OCI-M2 (cell line): Measurements from ENCODE around the gene LRRC7.
"Not testable (repeated sequence)": the region's sequence is repeated elsewhere in the genome, so short reads cannot be mapped to it uniquely, and the experiment has no call there.

Source experiments
- DNase-seq: peaks from one replicate; lab custom pipeline; 2025; ENCODE audit not compliant: unreplicated experiment; lab: John Stamatoyannopoulos, UW

Gene LRRC7

DNA sequence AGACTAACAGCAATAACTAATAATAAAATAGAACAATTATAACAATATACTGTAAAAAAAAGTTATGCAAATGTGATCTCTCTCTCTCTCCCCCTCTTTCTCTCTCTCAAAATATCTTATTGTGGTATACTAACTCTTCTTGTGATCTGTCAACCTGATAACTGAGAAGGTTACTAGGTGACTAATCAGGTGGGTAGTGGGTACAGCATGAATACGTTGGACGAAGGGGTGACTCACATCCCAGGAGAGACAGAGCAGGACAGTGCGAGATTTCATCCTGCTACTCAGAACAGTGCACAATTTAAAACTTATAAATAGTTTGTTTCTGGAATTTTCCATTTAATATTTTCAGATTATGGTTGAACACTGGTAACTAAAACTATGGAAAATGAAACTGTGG is 380.1 kb downstream of the LRRC7 start:
- no peak for DNase-seq

DNA sequence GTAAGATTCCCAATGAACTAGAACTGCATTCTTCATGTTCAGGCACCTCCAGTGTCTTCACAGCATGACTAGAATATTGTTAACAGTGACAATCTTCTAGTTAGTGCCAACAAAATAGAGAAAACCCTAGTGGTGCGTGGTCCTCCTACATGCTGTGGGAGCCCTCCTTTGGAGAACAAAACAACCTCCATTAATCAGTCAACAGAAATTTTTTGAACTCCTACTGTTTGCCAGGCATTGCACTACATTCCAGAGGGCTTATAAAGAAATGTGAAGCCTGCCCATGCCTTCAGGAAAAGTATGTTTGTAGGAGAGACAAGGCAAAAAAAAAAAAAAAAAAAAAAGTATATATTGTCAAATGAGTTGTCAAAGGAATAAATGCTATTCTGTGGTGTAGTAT is 385.0 kb downstream of the LRRC7 start:
- no peak for DNase-seq

DNA sequence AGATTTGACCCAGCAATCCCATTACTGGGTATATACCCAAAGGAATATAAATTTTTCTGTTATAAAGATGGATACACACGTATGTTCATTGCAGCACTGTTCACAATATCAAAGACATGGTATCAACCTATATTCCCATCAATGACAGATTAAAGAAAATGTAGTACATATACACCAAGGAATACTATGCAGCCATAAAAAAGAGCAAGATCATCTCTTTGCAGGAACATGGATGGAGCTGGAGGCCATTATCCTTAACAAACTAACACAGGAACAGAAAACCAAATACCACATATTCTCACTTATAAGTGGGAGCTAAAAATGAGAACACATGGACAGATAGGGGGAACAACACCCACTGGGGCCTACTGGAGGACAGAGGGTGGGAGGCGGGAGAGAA is 394.7 kb downstream of the LRRC7 start:
- not testable (repeated sequence) for DNase-seq

DNA sequence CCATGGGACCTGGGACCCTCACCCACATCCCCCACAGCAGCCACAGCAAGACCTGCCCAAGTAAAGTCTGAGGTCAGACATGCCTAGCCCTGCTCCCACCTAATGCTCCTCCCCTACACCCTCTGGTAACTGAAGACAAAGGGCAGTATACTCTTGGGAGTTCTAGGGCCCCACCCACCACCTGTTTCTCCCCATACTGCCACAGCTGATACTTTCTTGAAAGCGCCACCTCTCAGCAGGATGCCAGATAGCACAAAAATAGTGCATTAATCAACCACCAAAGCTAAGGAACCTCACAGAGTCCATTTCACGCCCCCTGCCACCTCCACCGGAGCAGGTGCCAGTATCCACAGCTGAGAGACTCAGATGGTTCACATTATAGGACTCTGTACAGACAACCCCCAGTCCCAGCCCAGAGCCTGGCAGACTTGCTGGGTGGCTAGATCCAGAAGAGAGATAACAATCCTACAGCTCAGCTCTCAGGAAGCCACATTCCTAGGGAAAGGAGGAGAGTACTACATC is 399.6 kb downstream of the LRRC7 start:
- no peak for DNase-seq

DNA sequence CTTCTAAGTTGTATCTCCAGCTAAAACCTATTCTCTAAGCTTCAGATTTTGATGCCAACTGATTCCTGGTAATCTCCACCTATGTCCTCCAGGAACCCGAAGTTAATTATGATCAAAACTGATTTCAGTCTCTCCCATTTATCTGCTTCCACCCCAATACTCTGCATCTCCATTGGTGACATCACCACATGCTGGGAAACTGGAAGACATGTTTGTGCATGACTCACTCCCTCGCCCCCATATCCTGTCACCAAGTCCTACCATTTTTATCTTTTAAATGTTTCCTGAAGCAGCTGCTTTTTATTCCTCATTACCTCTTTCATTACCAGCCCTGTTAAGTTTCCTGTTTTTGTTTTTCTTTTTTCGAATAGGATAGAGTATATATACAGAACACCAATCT is 409.2 kb downstream of the LRRC7 start:
- no peak for DNase-seq

DNA sequence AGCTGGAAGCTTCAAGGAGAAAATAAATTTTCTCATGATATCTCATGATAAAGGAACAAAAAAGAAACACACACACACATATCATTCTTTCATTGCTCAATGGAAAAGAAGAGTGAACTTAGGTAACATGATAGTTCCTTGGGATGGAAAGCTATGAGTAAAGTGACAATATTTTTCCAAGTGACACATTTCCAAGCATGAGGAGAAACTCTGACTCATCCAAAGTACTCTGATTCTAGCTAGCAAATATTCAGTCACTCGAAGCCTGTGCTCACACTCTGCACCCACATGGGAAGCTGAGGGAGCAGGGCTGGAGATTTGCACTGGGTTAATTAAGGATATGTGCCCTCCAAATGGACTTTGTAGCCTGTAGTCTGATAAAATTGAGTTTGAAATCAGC is 415.3 kb downstream of the LRRC7 start:
- no peak for DNase-seq

DNA sequence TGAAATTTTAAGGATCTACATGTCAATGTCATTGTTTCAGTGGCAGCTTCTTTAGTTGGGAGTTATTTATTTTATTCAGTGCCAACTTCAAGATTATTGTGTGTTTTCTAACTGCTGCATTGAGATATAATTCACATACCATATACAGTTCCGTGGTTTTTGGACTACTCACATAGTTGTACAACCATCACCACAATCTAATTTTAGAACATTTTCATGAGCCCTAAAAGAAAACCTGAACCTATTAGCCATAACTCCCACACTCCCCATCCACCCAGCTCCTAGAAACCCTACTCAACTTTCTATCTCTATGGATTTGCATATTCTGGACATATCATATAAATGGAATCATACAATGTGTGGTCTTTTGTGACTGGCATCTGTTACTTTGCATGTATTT is 417.7 kb downstream of the LRRC7 start:
- DNase-seq = no peak

DNA sequence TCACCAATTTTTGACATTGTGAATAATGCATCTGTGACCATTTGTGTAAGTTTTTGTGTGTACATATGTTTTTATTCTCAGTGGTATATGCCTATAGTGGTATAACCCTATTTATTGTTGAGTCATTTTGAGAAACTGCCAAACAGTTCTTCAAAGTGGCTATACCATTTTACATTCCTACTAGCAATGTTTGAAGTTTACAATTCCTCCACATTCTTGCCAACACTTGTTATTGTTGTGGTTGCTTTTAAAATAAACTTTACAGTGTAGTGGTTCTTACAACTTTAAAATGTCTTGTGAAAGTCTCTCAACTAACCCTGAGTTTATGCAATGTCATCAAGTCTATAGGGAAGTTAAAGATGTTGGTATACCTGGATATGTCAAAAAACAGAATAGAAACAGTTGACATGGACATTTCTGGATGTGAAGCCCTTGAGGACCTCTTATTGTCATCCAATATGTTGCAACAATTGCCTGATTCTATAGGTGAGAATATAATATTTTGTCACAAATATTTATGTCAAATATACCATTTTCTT is 418.2 kb downstream of the LRRC7 start:
- DNase-seq = no peak

DNA sequence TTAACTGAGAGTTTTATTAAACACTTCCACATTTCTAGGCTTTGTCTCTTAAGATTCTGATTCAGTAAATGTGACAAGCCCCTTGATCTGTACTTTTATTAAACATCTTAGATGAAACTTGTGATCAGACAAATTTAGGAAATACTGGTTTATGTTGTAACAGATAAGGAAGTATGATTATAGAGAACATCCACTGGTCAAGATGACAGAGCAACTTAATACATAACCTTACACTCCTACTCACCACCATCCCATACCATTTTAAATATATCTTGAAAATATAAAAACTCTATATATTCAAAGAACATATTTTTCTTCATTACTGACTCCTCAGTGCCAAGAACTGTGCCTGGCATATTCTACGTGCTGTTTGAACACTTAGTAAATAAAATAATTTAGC is 420.2 kb downstream of the LRRC7 start:
- no peak for DNase-seq

DNA sequence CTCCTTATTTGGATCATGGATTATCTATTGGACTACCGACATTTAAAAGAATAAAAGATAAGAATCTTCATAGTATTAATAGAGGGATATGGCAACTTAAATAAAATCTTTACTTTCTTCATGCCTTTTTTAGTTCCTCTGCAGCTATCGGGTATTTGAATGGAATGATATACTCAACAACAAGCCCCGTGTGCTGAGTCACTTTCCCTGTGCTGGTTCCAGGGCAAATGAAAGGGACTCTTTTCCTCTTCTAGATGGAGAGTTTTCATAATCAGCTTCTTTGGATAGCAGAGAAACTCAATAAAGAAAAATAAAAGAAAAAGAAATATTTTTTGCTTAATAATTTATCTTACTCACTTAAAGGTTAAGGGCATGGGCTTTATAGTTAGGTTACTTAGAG is 423.9 kb downstream of the LRRC7 start:
- DNase-seq = no peak

DNA sequence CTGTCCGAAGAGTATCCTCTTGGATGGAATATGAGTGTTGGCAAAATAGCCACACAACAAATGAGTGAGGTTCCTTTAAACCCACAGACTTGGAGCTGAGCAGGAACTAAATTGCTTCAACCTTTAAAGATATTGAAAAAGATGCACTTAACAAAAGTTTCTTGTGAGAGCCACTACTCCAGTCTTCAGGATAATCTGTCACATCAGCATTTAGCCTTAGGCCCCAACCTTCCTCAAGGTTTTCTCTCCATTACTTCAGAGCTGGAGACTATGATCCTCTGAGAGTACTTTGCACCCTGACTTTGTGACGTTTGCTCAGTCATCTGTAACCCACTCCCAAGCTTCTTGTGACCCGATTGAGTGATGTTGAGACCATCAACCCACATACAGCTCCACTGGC is 424.9 kb downstream of the LRRC7 start:
- no peak for DNase-seq

DNA sequence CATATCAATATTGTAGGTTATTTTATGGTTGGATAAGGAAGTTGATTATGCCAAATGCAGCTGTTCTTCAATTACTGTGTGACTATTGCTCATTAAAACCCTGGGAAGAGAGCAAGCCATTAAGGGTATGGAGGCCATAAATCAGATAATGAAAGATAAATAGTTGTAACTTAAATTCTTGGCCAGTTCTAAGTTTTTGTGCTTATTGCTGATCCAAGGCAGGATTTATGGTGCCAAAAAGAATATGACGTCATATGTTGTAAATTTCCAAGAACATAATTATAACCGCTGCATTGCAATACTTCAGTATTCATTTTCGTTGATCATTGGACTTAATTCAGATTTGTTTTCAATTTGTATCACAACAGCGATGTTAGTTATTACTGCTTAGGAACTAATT is 426.1 kb downstream of the LRRC7 start:
- no peak for DNase-seq

DNA sequence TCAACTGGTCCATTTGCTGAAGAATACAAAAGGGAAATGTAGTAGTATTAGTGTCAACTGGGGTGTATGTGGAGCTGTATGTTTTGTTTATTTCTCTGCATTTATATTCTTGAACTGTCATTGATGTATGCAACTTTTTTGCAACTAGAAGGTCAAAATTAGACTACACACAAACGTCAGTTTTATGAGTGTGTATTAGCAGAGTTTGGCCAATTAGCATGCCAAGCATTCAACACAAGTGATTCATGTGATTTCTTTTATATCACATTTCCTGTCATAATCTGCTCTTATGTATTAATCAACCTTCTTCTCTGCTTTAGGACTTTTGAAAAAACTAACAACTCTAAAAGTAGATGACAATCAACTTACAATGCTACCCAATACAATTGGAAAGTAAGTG is 426.5 kb downstream of the LRRC7 start:
- DNase-seq = no peak

DNA sequence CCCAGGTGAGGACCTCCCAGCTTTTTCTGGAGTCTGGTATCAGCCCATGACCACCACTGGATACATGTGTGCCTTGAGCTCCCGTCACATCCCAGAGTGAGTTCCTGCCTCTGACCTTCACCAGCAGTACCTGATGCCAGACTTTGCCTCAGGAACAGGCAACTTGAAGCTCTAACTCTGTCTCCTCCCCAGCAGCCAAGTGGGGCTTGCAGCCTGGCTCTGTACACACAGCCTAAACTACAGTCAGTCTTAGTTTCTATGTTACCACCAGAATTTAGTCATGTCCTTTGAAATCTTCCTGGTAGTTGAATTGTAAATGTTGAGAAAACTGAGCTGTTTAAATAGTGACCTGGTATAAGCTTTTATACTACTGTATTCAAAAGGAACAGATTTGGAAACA is 431.1 kb downstream of the LRRC7 start:
- DNase-seq = no peak

DNA sequence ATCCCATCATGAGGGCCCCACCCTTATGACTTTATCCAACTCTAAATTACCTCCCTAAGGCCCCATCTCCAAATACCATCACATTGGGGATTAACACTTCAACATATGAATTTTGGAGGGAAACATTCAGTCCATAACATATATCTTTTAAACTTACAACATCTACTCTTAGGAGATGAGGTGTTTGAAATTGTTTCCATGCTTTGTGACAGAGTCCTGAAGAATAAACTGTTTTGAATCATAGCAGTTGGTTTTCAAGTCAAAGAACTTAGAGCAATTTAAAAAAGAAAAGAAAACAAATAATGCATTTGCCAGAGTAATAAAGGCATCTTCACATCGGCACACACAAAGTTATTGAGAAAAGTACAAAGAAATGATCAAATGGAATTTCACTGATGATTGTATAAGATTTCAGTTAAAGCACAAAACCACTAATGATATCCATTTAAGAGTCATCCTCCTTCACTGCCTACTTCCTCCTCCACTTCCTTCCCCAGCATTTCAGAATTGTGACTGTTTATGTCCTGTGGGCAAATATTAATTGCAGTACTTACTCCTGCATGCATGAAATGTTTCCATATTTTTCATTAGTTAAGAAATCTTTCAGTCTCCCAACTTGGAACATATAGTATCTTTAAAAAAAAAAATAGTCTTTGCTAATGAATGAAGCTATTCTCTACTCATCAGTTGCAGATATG is 435.6 kb downstream of the LRRC7 start:
- DNase-seq = no peak

DNA sequence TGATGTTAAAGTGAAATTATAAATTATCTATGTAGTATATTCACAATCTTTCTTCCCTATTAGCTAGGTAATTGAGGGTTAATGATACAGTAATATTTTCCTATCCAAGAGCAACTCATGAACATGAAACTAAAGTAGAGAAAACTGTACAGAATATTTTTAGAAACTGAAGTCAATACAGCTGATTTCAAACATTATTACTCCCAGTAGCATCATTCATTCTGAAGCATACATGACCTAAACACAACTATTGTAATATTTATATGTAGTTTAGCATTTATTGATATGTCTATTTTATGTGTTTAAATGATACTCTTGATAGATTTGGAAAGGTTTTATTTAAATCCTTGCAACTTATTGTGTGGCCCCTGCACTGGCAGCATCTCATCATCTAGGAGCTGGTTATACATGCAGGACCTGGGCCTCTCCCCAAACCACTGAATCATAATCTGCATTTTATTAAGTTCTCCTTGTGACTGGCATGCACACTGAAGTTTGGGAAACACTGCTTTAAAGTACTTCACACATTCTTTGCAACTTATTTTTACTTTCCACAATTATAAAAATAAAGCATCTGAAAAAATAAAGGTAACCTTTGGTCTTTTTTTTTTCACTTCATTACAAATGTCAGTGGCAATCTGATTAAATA is 437.8 kb downstream of the LRRC7 start:
- no peak for DNase-seq

DNA sequence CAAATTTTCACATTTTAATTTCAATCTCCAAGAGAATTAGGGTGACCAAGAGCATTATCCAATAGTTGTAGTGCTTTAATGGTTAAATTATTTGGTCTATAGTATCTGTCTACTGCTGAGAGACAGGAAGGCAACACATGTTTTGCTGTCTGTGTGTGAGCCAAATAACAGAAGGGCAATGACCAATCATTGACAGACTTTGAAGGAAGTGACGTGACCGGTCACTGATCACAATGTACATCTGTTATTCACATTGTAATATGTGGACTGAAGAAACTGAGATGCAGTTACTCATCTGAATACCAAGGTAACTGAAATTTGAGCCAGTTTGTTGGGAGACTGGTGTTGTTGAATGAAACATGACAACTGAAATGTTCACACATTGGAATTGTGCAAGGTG is 440.9 kb downstream of the LRRC7 start:
- no peak for DNase-seq

DNA sequence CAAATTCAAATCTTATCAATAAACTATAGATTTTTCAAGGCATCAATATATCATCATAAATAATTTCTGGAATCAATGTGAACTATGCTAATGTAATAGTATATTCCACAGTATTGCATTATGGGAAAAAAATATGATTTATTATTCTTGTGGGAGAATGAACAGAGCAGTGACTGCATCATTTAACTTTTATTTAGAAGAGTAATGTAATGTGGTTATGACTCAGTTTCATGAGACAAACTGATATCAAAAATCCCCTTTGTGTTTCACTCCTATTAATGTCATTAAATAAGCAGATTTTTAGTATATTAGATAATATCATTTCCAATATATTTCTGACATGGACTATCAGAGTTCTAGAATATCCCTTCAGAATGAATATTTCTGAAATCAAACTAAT is 450.0 kb downstream of the LRRC7 start:
- DNase-seq = no peak

DNA sequence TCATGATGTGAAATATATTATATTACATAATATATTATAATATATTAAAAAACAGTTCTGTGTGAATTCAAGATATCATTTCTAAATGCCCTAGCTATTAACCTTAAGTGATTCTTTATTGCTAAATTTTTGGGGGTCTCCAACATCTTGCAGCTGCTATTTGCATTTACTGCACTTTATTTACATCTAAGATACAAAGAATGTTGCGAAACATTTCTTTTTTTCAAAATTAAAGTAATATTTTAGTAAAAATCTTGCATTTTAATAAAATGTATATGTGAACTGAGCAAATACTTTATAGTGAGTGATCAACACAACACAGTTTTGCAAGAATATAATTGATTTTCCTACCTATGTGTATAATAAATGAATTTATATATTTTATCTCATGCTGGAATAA is 456.6 kb downstream of the LRRC7 start:
- no peak for DNase-seq

DNA sequence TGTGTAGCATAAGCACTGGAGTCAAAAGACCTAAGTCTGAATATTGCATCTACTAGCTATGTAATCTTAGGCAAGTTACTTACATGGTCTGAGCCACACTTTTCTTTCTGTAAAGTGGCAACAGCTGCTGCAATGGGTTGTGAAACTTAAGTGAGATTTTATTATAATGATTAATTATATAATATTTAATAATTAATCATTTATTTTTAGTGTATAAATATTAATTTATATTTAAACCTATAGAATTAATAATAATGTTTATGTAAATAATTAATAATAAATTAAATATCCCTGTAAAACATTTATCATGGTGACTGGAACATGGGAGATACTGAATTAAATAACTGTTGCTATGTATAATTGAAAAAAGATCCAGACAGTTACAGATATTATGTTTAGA is 457.3 kb downstream of the LRRC7 start:
- no peak for DNase-seq

DNA sequence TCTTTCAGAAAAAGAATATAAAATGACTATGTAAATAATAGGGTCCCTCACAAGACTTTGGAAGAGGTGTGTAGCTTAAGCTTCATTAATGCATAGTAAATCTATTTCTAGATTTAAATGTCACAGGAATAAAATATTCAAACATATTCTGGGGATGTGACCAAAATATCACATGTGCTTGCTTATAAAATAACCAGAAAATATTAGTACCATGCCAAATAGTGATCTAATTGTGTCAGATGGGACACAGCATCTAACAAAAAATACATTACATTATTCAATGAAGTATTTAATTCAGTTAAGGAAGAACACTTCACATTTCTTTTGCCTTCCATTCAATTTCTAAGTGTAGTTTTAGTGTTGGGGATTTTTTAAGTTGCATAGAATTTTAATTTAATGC is 458.1 kb downstream of the LRRC7 start:
- DNase-seq = no peak

DNA sequence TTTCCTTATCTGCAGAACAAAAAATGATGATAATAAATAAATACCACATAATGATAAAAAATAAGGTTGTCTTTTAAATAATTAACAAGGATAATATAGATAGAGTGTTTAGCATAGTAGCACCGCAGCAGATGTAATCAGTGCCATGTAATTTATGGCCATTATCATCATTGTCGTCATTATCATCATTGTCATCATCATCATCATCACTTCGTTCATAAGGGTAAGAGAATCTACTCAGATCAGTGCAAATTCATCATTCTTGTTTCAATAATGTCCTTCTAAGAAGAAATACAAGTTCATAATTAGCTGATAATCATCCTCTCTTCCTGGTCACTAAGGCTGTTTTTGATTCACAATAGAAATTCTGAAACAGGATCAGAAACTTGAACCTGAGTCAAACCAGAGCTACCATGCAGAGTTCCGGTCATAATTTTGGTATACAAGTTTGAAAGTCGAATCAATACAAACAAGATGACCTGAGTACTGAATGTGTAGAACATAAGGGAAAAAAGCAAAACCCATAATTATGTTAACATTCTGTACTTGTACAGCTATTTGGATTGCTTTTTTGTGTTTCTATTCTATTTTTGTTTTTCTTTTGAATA is 465.6 kb downstream of the LRRC7 start:
- no peak for DNase-seq
